Dendritic cell treated with granulocyte-macrophage colony-stimulating factor and Interleukin-4, amounts not matched to agents 40 ng/mL and 50 ng/mL, for 4 days (primary cell): ENCODE data around the gene DENND2C.
A peak's percentile ranks its signal among the peaks of the same experiment; 100 is the strongest.

Source experiments
- H3K27ac Mint-ChIP-seq: one replicate; pipeline ENCODE4 v1.8.0; 2022; ENCODE audit warnings: mild to moderate bottlenecking, mixed read lengths
- H3K27me3 Mint-ChIP-seq: one replicate; pipeline ENCODE4 v1.8.0; 2022; ENCODE audit warnings: mild to moderate bottlenecking, mixed read lengths
- H3K36me3 Mint-ChIP-seq: one replicate; pipeline ENCODE4 v1.8.0; 2022; ENCODE audit warnings: low read depth, mixed read lengths
- H3K4me1 Mint-ChIP-seq: one replicate; pipeline ENCODE4 v1.8.0; 2022; ENCODE audit warnings: low read depth, mixed read lengths
- H3K4me3 Mint-ChIP-seq: one replicate; pipeline ENCODE4 v1.8.0; 2022; ENCODE audit warnings: mild to moderate bottlenecking, moderate library complexity, mixed read lengths
- H3K9me3 Mint-ChIP-seq: one replicate; pipeline ENCODE4 v1.8.0; 2022; ENCODE audit warnings: mixed read lengths
- intact Hi-C: fragments of 100-400 bp; cut with micrococcal nuclease; formaldehyde crosslinking; loops from one replicate; pipeline ENCODE4 v1.15.0; 2022

DENND2C gene

GRCh38 chr1:114609026-114609425 is 60.8 kb downstream of the DENND2C start:
- intact Hi-C loops, result no loop called here
- no peaks in the 10 kb centered on the region for H3K9me3 Mint-ChIP-seq
- H3K27ac Mint-ChIP-seq, result no peak overlapping the region
- H3K4me3 Mint-ChIP-seq, result no peak overlapping the region
- H3K4me1 Mint-ChIP-seq, result no peaks in the 10 kb centered on the region
- H3K27me3 Mint-ChIP-seq, result peaks cover 5% of the 10 kb centered on the region
- no peaks in the 10 kb centered on the region for H3K36me3 Mint-ChIP-seq

- no peaks in the 10 kb centered on the region for H3K27me3 Mint-ChIP-seq
- no peak overlapping the region for H3K27ac Mint-ChIP-seq
- H3K9me3 Mint-ChIP-seq, result no peaks in the 10 kb centered on the region
- no peaks in the 10 kb centered on the region for H3K4me1 Mint-ChIP-seq
- H3K4me3 Mint-ChIP-seq, result no peak overlapping the region
- intact Hi-C loops, result no loop called here
- H3K36me3 Mint-ChIP-seq, result no peaks in the 10 kb centered on the region
Observed at GRCh38 chr1:114607223-114607622, 62.6 kb downstream of the DENND2C start.

- H3K9me3 Mint-ChIP-seq, result no peaks in the 10 kb centered on the region
- H3K27ac Mint-ChIP-seq, result no peak overlapping the region
- intact Hi-C loops, result no loop called here
- no peaks in the 10 kb centered on the region for H3K36me3 Mint-ChIP-seq
- H3K27me3 Mint-ChIP-seq, result peaks cover 19% of the 10 kb centered on the region
- no peaks in the 10 kb centered on the region for H3K4me1 Mint-ChIP-seq
- no peak overlapping the region for H3K4me3 Mint-ChIP-seq
Observed at GRCh38 chr1:114597949-114598348, 71.9 kb downstream of the DENND2C start.

GRCh38 chr1:114595602-114596001 is 74.2 kb downstream of the DENND2C start:
- Mint-ChIP-seq H3K27me3 (peaks cover 28% of the 10 kb centered on the region), H3K9me3 (no peaks in the 10 kb centered on the region), H3K4me3 (no peak overlapping the region), H3K4me1 (no peaks in the 10 kb centered on the region), H3K36me3 (no peaks in the 10 kb centered on the region), H3K27ac (no peak overlapping the region)
- intact Hi-C loops, result no loop called here

- intact Hi-C loops, result no loop called here
- H3K4me1 Mint-ChIP-seq, result no peaks in the 10 kb centered on the region
- H3K27ac Mint-ChIP-seq, result no peak overlapping the region
- no peak overlapping the region for H3K4me3 Mint-ChIP-seq
- peaks cover 32% of the 10 kb centered on the region for H3K27me3 Mint-ChIP-seq
- no peaks in the 10 kb centered on the region for H3K36me3 Mint-ChIP-seq
- H3K9me3 Mint-ChIP-seq, result no peaks in the 10 kb centered on the region
Observed at GRCh38 chr1:114594046-114594445, 75.8 kb downstream of the DENND2C start.

- intact Hi-C loops, result no loop called here
- Mint-ChIP-seq H3K27ac (no peak overlapping the region), H3K27me3 (peaks cover 33% of the 10 kb centered on the region)
Observed at GRCh38 chr1:114589122-114589521, 80.7 kb downstream of the DENND2C start.

GRCh38 chr1:114588196-114588689 is 81.6 kb downstream of the DENND2C start:
- Mint-ChIP-seq H3K4me3 (no peak overlapping the region), H3K27ac (no peak overlapping the region), H3K27me3 (peaks cover 36% of the 10 kb centered on the region), H3K4me1 (no peaks in the 10 kb centered on the region), H3K36me3 (no peaks in the 10 kb centered on the region), H3K9me3 (no peaks in the 10 kb centered on the region)
- intact Hi-C loops, result no loop called here

More at GRCh38 chr1:114589122-114589521, 80.7 kb downstream of the DENND2C start:
- no peaks in the 10 kb centered on the region for H3K9me3 Mint-ChIP-seq
- H3K36me3 Mint-ChIP-seq, result no peaks in the 10 kb centered on the region
- H3K4me3 Mint-ChIP-seq, result no peak overlapping the region
- no peaks in the 10 kb centered on the region for H3K4me1 Mint-ChIP-seq

- intact Hi-C loops, result no loop called here
- Mint-ChIP-seq H3K27me3 (peaks cover 33% of the 10 kb centered on the region), H3K4me3 (no peak overlapping the region), H3K4me1 (peaks cover 2% of the 10 kb centered on the region), H3K9me3 (peaks cover 2% of the 10 kb centered on the region), H3K36me3 (peaks cover 2% of the 10 kb centered on the region), H3K27ac (no peak overlapping the region)
Observed at GRCh38 chr1:114587203-114587991, 82.5 kb downstream of the DENND2C start.

GRCh38 chr1:114586513-114587047 is 83.3 kb downstream of the DENND2C start:
- no peak overlapping the region for H3K4me3 Mint-ChIP-seq
- peaks cover 10% of the 10 kb centered on the region for H3K36me3 Mint-ChIP-seq
- H3K4me1 Mint-ChIP-seq, result peaks cover 9% of the 10 kb centered on the region
- peaks cover 9% of the 10 kb centered on the region for H3K9me3 Mint-ChIP-seq
- intact Hi-C loops, result no loop called here
- H3K27me3 Mint-ChIP-seq, result peaks cover 35% of the 10 kb centered on the region
- H3K27ac Mint-ChIP-seq, result no peak overlapping the region

- Mint-ChIP-seq H3K9me3 (peaks cover 9% of the 10 kb centered on the region), H3K36me3 (peaks cover 15% of the 10 kb centered on the region), H3K4me3 (no peak overlapping the region), H3K4me1 (peaks cover 9% of the 10 kb centered on the region), H3K27me3 (peaks cover 33% of the 10 kb centered on the region), H3K27ac (no peak overlapping the region)
- intact Hi-C loops, result no loop called here
Observed at GRCh38 chr1:114585231-114585630, 84.6 kb downstream of the DENND2C start.

GRCh38 chr1:114581335-114582287 is 88.2 kb downstream of the DENND2C start, which contains the start of gene BCAS2:
TSS of gene BCAS2 (minus strand) at chr1:114581615. CDS start at chr1:114581591, 24 bp downstream.
- Mint-ChIP-seq H3K27ac (peak within 1 kb of the TSS; percentile 98), H3K36me3 (peaks cover 50% of the 10 kb centered on the region), H3K4me1 (peaks cover 9% of the 10 kb centered on the region), H3K4me3 (peak within 1 kb of the TSS; percentile 85), H3K9me3 (peaks cover 9% of the 10 kb centered on the region), H3K27me3 (peaks cover 22% of the 10 kb centered on the region)
- intact Hi-C loops, result loop anchor here (1.0 to 5.0 kb wide), 5 partner anchors 71 to 201 kb away; partner anchors contain the start of genes CSDE1, DENND2C, NRAS and SIKE1

GRCh38 chr1:114574365-114574764 is 95.5 kb downstream of the DENND2C start:
- Mint-ChIP-seq H3K36me3 (peaks cover 97% of the 10 kb centered on the region), H3K27me3 (no peaks in the 10 kb centered on the region), H3K9me3 (no peaks in the 10 kb centered on the region), H3K27ac (no peak overlapping the region), H3K4me3 (no peak overlapping the region), H3K4me1 (no peaks in the 10 kb centered on the region)
- intact Hi-C loops, result loop anchor here (10.0 kb wide), 1 partner anchor 230 kb away; no protein-coding TSS in a partner anchor

- Mint-ChIP-seq H3K4me3 (no peak overlapping the region), H3K4me1 (peaks cover 5% of the 10 kb centered on the region), H3K27me3 (no peaks in the 10 kb centered on the region), H3K36me3 (peaks cover 45% of the 10 kb centered on the region), H3K27ac (no peak overlapping the region), H3K9me3 (no peaks in the 10 kb centered on the region)
- intact Hi-C loops, result no loop called here
Observed at GRCh38 chr1:114564141-114564540, 105.7 kb downstream of the DENND2C start.
